Stimulated activated CD8-positive, alpha-beta memory T cell treated with anti-CD3 and anti-CD28 coated beads, Interleukin-7, amount 100 ng/mL, for 48 hours (primary cell): ENCODE results near the gene LRRC70.
"Not testable (repeated sequence)": the region's sequence is repeated elsewhere in the genome, so short reads cannot be mapped to it uniquely, and the experiment has no call there.

Experiments used
- DNase-seq, 2 donors: peaks; one replicate each; pipeline ENCODE4 v3.0.0-alpha.2; 2020; ENCODE audit warnings: low read depth in 1 of 2; ENCODE audit errors: extremely low read depth in 1 of 2

LRRC70 gene, protein sequence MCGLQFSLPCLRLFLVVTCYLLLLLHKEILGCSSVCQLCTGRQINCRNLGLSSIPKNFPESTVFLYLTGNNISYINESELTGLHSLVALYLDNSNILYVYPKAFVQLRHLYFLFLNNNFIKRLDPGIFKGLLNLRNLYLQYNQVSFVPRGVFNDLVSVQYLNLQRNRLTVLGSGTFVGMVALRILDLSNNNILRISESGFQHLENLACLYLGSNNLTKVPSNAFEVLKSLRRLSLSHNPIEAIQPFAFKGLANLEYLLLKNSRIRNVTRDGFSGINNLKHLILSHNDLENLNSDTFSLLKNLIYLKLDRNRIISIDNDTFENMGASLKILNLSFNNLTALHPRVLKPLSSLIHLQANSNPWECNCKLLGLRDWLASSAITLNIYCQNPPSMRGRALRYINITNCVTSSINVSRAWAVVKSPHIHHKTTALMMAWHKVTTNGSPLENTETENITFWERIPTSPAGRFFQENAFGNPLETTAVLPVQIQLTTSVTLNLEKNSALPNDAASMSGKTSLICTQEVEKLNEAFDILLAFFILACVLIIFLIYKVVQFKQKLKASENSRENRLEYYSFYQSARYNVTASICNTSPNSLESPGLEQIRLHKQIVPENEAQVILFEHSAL

DNA sequence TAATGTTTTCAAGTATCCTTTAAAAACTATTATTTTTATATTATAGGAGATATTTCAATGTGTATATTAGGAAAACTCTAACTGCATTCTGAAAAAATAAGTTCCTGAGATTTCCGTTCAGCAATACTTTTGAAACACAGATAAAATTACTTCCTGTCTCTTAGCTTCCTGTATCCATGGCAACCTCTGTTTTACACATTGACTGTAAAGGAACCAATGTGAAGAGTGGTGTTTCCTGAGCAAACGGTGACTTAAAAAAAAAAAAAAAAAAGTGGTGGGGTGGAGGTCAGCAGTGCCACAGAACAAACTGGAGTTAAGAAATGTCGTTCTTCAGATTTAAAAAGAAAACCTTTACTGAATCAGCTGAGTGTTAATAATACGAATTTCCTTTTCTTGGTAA lies at the start of gene LRRC70:
Gene LRRC70, plus strand, starts transcription at position 280 of the 400 bp plus-strand sequence. CDS start 620 bp downstream, outside the sequence.
- DNase-seq, result no peak

GRCh38 chr5:62533597-62533996 lies 45.0 kb upstream of the LRRC70 start:
- DNase-seq, result no peak

DNA sequence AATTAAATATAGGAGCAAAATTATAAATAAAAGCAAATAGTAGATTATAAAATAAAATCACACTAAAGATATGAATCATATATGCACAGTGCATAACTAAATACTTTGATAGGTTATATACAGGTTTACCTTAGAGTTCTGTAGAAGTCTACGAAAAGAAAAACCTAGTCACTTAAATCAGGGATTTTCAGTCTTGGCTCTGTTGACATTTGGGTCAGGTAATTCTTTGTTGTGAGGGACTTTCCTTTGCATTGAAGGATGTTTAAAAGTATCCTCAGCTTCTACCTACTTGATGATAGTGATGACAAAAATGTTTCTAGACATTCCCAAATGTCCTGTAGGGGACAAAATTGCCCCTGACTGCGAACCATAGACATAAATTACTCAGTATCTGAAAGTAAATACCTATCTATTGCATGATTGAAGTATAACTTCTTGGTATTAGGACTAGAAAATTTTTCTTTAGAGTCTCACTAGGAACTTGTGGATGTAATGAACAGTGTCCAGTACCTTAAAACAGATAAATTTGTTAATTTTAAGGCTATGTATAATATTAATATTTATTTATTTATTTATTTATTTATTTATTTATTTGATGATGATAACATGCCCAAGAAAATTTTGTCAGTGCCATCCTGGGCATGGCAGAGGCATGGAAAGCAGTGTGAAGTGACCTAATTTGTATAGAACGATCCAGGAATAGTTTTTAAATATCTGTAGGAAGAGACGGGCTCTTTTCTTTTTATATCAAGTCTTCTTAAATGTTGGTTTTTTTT lies 44.0 kb upstream of the LRRC70 start:
- no peak for DNase-seq

GRCh38 chr5:62536232-62536631 lies 42.4 kb upstream of the LRRC70 start:
- DNase-seq, result no peak

DNA sequence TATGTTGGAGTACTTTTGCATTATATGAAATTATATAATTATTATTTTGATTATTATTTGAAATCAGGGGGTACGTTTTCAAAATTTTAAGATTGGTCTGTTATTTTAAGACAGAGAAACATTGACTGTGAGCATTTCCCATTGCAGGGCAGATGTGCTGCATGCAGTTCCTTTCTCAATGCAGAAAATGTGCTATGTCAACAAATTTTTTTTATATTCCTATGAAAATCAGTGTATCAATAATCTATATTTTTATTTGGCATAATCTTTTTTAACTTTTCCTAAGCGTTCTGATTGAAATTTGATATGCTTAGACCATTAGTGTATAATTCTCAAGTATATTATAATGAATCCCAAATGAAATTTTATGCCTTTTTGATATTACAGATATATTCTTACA lies 41.8 kb upstream of the LRRC70 start:
- DNase-seq, result no peak

DNA sequence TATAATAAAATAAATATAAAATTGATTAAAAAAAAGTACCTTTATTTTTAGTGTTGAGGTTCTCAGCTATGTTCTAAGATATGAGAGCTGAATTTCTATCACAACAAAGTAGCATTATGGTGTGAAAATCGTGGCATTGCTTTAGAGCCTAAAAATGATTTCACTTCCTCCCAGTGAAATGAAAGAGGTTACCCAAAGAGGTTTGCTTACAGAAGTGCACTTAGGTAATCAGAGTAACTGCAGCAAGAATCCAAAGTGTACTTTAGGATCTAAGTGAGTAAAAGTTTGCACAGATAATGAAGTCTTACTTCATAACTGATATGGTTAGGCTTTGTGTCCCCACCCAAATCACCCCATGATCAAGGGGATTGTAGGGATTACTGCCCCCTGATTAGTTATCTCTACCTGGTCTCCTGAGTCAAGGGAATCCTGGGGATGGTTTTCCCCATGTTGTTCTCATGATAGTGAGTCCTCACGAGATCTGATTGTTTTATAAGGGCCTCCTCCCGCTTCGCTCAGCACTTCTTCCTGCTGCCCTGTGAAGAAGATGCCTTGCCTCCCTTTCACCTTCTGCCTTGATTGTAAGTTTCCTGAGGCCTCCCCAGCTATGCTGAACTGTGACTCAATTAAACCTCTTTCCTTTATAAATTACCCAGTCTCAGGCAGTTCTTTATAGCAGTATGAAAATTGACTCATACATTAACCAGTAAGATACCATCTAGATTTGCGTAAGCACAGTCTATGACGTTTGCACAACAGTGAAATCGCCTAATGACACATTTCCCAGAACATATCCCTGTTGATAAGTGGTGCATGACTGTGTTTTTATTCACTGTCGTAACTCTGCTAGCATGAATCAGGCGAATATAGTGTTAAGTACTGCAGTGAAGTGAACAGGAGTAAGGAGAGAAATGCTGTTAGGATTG lies 40.3 kb upstream of the LRRC70 start:
- DNase-seq, result peak in 1 of 2 donors; percentile 2

DNA sequence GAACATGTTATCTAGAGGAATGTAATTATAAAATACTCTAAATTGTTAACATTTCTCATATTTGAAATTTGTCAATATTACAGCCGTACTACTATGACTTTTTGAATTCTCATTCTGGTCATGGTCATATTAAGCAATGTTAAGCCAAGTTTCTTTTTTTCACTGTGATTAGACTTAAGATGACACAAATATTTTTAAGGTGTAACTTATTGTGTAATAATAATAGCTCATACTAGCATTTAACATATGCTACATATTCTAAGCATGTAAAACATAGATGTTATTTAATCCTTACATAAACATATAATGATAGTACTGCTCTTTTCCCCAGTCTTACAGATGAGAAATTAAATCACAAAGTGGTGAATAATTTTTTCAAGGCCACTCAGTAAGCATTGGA lies 35.9 kb upstream of the LRRC70 start:
- no peak for DNase-seq

DNA sequence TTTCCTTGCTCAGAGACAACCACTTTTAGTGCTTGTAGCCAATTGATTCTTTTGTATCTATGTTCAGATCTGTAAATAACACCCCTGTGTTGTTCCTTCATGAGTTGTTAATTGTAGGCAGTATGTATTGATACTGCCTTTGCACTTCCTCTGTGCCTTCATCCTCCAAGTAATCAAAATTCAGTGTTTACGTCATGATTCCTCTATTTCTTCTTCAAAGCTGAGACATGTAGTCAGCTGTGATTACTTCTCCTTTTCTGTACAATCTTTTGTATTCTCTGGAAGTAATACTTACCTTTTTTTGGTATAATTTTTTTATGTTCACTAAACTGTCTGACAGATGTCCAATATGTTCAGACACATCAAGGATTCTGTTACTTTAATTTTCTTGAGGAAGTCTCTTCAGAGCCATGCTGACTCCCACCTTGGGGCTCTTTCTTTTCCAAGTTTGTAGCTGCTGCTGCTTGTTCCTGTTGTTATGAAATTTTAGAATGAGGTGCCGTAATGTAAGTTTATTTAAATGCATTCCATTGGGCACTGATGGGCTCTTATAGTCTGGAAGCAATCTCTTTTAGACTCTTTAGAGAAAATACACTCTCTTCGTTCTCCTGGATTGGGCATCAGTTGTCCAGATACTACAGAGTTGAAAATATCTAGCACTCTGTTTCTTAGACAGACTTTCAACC lies 30.5 kb upstream of the LRRC70 start:
- DNase-seq, result no peak

GRCh38 chr5:62550103-62550502 lies 28.5 kb upstream of the LRRC70 start:
- no peak for DNase-seq

DNA sequence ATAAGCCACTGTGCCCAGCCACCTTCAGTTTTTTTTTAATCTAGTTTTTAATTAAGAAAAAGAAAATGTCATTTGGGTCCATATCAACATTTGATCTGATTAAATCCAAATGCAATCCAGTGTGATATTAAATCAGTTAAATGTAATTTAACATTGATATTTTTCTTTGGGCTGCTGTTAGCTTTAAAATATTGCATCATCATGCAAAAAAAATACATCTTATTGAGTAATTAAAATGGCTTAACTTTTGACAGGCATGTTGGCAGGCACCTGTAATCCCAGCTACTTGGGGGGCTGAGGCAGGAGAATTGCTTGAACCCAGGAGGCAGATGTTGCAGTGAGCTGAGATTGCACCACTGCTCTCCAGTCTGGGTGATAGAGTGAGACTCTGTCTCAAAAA lies 22.7 kb upstream of the LRRC70 start:
- DNase-seq, result no peak

- DNase-seq, result no peak
Measured at GRCh38 chr5:62558941-62559340, 19.7 kb upstream of the LRRC70 start.

- no peak for DNase-seq
Measured at GRCh38 chr5:62560786-62561185, 17.8 kb upstream of the LRRC70 start.

GRCh38 chr5:62561896-62562295 lies 16.7 kb upstream of the LRRC70 start:
- DNase-seq, result no peak

GRCh38 chr5:62562867-62563266 lies 15.8 kb upstream of the LRRC70 start:
- no peak for DNase-seq

DNA sequence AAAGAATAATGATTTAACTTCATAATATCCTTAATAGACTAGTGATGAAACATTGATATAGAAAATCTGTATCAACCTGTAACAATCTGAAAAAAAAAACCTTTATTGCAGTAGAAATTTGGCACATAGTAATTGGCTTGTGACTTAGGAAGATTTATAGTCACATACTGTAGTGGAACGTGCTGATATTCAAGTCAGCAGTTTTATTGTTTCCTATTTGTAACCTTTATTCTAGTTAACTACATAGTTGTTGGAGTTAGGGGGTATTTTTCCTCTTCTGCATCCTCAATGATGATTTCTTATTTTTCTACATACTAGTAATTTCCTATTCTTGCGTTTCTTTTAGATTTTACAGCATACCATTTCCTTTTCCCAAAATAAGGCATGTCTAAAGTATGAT lies 14.5 kb upstream of the LRRC70 start:
- DNase-seq, result no peak

GRCh38 chr5:62565740-62566139 lies 12.9 kb upstream of the LRRC70 start:
- not testable (repeated sequence) for DNase-seq

- no peak for DNase-seq
Measured at GRCh38 chr5:62568143-62568542, 10.5 kb upstream of the LRRC70 start.

DNA sequence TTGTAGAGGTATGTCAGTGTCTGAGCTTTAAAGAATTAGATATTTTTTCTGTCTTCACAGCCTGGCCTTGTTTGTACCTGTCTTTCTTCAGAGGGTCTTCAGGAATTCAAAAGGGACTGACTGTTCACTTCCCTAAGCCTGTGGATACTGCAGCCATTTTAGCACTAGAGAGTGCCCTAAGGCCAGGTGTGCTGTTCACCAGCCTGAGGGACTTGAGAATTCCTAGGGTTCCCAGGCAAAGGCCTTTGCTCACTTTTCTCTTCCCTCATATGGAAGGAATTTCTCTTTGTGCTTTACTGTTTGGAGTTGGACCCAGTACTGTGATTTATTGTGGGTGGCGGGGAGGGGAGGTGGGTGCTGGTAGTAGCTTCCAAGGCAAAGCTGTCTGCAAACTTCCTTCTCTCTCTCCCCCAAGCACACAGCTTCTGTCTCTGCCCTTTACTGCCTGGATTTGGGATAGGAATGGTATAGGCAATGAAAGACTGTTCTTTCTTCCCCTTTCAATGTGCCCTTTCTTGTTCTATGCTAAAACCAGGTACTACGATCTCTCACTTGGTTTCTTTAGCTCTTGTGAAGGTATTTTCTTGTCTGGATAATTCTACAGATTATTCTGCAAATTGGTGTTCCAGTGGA lies 9.7 kb upstream of the LRRC70 start:
- DNase-seq, result no peak

DNA sequence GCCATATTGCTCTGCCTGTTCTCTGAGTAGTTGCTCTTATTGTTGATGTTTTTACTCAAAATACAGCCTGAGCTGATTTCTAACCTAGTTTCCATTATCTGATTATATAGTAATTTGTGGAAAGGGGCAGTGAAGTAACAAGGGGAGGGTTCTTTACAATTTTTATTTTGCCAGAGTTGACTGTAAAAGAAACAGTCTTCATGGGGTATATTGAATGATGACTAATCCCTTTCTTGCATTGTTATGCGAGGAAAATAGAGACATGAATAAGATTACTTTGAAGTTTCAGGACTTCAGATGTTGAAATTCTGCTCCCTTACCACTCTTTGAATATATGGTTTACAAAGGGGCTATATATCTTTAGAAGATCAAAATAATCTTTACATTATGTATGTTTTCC lies 9.1 kb upstream of the LRRC70 start:
- no peak for DNase-seq
